Neutrophil (primary cell): ENCODE results near the gene YTHDC1.
"Not testable (repeated sequence)": the region's sequence is repeated elsewhere in the genome, so short reads cannot be mapped to it uniquely, and the experiment has no call there.

Experiments used
- H3K27ac ChIP-seq: fragments of 200-600 bp; sonication (generic); 2 replicates; pipeline ENCODE4 v1.5.1; 2016; ENCODE audit warnings: mild to moderate bottlenecking, moderate library complexity
- H3K27me3 ChIP-seq: fragments of 200-600 bp; sonication (generic); 2 replicates; pipeline ENCODE4 v1.6.0; 2016; ENCODE audit warnings: mild to moderate bottlenecking
- H3K36me3 ChIP-seq: fragments of 200-600 bp; sonication (generic); 2 replicates; pipeline ENCODE4 v1.5.1; 2017
- H3K4me1 ChIP-seq, 2 experiments: fragments of 200-600 bp in 1 of 2; sonication (generic) in 1 of 2; 1 replicate in 1 of 2; 2 replicates in 1 of 2; pipeline versions ENCODE4 v1.5.1 to v1.6.1; 2013 to 2016; ENCODE audit warnings: low read depth in 1 of 2, low read length in 1 of 2, mild to moderate bottlenecking in 1 of 2, moderate library complexity in 1 of 2; ENCODE audit not compliant: control insufficient read depth in 1 of 2, insufficient read depth in 1 of 2
- H3K4me3 ChIP-seq, 2 experiments: fragments of 200-600 bp in 1 of 2; sonication (generic) in 1 of 2; 1 replicate in 1 of 2; 2 replicates in 1 of 2; pipeline ENCODE4 v1.5.1; 2013 to 2016; ENCODE audit warnings: low read depth in 1 of 2, low read length in 1 of 2, mild to moderate bottlenecking in 1 of 2, moderate library complexity in 1 of 2
- H3K9me3 ChIP-seq: fragments of 200-600 bp; sonication (generic); 2 replicates; pipeline ENCODE4 v1.5.1; 2016
- TF ChIP-seq, protein P1 (sequence below): fragments of 200-600 bp; sonication (generic); IDR thresholded peaks from 2 replicates; pipeline ENCODE4 v1.5.1; 2016; ENCODE audit warnings: antibody characterized with exemption

The YTHDC1 gene

DNA sequence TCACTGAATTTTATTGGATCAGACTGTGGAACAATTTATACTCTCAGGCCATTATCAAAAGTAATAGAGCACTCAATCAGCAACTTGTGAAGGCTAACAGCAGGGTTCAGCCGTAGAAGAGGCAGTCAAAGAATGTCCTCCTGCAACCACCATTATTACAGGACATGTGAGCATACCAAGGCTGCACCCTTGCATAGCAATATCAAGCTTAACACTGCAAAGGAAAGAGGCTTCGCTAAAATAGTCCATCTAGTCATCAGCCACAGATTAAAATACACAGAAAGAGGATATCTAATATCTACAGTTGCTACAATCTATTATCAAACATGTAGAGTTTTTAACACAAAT, 61.5 kb downstream of the YTHDC1 start:
- H3K27me3 ChIP-seq = no peaks in the 10 kb centered on the region
- H3K4me1 ChIP-seq = no peaks in the 10 kb centered on the region
- no peaks in the 10 kb centered on the region for H3K36me3 ChIP-seq
- H3K27ac ChIP-seq = no peak overlapping the region
- TF ChIP-seq, protein P1, sequence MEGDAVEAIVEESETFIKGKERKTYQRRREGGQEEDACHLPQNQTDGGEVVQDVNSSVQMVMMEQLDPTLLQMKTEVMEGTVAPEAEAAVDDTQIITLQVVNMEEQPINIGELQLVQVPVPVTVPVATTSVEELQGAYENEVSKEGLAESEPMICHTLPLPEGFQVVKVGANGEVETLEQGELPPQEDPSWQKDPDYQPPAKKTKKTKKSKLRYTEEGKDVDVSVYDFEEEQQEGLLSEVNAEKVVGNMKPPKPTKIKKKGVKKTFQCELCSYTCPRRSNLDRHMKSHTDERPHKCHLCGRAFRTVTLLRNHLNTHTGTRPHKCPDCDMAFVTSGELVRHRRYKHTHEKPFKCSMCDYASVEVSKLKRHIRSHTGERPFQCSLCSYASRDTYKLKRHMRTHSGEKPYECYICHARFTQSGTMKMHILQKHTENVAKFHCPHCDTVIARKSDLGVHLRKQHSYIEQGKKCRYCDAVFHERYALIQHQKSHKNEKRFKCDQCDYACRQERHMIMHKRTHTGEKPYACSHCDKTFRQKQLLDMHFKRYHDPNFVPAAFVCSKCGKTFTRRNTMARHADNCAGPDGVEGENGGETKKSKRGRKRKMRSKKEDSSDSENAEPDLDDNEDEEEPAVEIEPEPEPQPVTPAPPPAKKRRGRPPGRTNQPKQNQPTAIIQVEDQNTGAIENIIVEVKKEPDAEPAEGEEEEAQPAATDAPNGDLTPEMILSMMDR = no peak
- no peaks in the 10 kb centered on the region for H3K9me3 ChIP-seq
- H3K4me3 ChIP-seq = no peak overlapping the region

DNA sequence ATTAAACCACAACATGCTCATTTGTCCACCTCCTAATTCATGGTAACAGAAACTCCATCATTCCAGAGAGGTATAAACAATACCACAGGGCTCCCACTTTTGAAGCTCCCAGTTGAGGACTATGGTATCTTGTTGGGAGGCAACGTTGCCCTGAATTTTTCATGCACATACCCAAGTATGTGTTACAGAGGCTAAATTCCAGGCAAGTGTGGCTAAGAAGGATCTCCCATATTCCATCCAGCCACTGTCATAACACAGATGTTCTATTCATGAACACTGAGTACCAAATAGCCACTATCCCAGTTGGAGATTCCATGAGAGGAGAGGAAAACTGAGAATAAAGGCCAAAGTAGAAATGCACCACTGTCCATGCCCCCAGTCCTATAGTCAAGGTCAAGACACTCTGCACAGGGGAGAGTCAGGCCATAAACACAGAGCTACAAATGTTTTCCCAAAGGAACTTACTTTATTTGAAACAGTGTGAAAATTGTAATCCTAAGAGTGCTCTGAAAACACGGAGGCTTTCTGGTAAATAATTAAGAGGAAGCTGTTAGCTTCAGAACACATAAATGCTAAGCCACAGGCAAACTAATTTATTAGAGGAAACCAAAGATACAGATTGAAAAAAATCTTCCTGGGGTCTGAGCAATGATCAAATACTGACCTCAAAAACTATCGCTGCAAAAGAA, 62.0 kb downstream of the YTHDC1 start:
- Histone ChIP-seq H3K27ac (no peak overlapping the region), H3K9me3 (no peaks in the 10 kb centered on the region), H3K4me1 (no peaks in the 10 kb centered on the region), H3K36me3 (no peaks in the 10 kb centered on the region), H3K4me3 (no peak overlapping the region), H3K27me3 (no peaks in the 10 kb centered on the region)
- TF ChIP-seq, protein P1 = no peak

DNA sequence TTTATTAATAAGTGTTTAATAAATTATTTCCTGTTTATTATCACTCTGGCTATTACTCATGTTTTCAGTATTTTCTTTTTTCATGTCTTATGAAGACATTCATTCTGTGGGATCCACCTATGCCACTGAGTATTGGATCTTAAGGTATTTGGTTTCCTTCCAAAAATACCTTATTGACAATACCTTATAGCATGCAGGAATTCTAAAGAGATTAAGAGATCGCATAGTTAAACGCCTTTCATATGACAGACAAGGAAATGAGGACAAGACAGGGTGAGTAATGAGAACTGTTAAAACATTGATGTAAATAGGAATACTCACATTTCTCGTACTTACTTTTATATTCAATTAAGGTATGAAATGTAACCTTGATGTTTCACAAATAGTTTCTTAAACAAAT, 66.2 kb downstream of the YTHDC1 start:
- TF ChIP-seq, protein P1 = no peak
- Histone ChIP-seq H3K9me3 (no peaks in the 10 kb centered on the region), H3K4me3 (no peak overlapping the region), H3K27ac (no peak overlapping the region), H3K4me1 (no peaks in the 10 kb centered on the region), H3K27me3 (no peaks in the 10 kb centered on the region), H3K36me3 (no peaks in the 10 kb centered on the region)

DNA sequence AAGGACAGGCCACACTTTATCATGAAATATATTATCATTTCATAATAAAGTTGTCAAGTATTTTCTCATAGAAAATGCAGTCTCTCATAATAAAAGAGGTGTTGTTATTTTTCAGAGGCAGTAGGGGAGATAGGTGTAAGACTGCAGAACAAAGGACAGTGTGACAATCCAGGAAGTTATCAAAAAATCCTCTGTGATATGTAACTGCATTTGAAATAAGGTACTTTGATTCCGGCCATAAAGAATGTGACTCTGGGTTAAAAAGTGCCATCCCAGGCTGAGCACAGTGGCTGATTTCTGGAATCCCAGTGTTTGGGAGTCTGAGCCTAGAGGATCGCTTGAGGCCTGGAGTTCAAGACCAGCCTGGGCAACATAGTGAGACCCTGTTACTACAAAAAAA, 66.8 kb downstream of the YTHDC1 start:
- Histone ChIP-seq H3K9me3 (no peaks in the 10 kb centered on the region), H3K36me3 (no peaks in the 10 kb centered on the region), H3K4me1 (no peaks in the 10 kb centered on the region), H3K27ac (no peak overlapping the region), H3K27me3 (no peaks in the 10 kb centered on the region), H3K4me3 (no peak overlapping the region)
- TF ChIP-seq, protein P1 = no peak

DNA sequence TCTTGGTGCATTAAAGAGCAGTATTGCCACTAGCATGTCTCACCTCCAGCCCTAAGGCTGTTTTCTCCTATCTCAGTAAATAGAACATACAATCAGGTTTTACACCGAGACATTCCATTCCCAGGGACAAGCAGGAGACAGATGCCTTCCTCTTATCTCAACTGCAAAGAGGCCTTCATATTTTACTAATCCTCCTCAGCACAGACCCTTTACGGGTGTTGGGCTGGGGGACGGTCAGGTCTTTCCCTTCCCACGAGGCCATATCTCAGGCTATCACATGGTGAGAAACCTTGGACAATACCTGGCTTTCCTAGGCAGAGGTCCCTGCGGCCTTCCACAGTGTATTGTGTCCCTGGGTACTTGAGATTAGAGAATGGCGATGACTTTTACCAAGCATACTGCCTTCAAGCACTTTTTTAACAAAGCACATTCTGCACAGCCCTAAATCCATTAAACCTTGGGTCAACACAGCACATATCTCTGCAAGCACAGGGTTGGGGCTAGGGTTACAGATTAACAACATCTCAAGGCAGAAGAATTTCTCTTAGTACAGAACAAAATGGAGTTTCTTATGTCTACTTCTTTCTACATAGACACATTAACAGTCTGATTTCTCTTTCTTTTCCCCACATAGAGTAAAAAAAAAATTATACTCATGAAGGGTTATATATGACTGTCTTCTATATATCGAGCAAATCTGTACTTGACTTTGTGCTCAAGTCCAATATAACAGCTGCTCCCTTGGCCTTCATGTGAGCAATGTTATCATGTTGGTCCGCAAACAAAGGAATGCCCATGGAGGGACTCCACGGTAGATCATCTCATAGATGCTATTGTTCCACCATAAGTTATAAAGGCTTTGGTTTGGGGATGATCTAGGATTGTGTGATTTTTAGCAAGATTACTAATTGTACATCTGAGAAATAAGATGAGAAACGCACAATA, 67.8 kb downstream of the YTHDC1 start:
- H3K9me3 ChIP-seq, H3K4me3 ChIP-seq, H3K27ac ChIP-seq, H3K4me1 ChIP-seq, H3K36me3 ChIP-seq, H3K27me3 ChIP-seq: not testable (repeated sequence)

DNA sequence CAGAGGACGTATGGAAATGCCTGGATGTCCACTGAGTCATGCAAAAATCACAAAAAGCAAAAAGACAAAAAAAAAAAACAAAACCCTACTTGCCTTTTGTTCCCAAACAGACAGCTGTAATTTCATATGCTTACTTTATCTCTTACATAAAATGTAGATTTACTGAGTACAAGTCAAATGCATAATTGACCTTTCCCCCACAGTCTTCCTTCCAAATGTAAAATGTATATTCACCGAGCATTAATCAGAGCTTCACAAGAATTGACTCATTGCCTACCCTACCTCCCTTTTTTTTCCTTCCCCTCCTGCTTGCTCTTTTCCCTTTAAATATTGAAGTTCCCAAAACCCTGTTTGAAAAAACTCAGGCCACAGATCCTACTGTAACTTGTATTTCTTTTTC, 71.9 kb downstream of the YTHDC1 start:
- Histone ChIP-seq H3K4me1 (no peaks in the 10 kb centered on the region), H3K36me3 (no peaks in the 10 kb centered on the region), H3K27me3 (no peaks in the 10 kb centered on the region), H3K27ac (no peak overlapping the region), H3K4me3 (no peak overlapping the region), H3K9me3 (no peaks in the 10 kb centered on the region)
- TF ChIP-seq, protein P1 = no peak
